Stimulated activated CD8-positive, alpha-beta memory T cell treated with anti-CD3 and anti-CD28 coated beads, Interleukin-15, amount 100 ng/mL, for 1 hour (primary cell): Measurements from ENCODE around the gene TNFRSF14.

ENCODE experiments used
- DNase-seq: peaks from one replicate; pipeline ENCODE4 v3.0.0-alpha.2; 2020; ENCODE audit warnings: low read depth

TNFRSF14 gene

DNA sequence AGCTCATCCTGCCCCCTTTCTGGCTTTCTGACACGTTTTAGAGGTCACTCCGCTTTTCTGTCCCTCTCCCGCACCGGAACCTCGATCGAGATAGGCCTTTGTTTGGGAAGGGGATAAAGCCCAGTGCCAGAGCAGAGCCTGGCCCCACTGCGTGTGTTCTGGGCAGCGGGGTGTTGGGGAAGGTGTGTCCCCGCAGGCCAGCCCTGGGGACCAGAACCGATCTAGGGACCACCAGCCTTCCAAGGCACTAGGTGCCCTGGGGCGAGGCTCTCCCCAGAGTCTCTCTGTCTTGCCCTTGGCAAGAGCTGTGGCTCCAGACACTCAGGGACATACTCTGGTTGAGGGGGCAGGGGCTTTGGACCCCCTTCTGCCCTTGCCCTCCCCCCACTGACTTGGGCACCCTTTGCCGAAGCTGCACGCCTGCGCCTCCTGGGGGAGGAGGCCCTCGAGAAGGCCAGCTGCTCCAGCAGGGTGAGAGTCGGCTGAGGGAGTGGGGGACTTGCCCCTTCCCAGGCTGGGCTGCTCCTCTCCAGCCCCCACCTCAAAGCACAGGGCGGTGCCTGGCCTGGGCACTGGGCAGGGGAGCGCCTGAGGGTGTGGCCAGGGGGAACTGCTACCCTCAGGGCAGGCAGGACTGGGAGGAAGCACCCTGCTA is 46.8 kb downstream of the TNFRSF14 start:
- DNase-seq = no peak

DNA sequence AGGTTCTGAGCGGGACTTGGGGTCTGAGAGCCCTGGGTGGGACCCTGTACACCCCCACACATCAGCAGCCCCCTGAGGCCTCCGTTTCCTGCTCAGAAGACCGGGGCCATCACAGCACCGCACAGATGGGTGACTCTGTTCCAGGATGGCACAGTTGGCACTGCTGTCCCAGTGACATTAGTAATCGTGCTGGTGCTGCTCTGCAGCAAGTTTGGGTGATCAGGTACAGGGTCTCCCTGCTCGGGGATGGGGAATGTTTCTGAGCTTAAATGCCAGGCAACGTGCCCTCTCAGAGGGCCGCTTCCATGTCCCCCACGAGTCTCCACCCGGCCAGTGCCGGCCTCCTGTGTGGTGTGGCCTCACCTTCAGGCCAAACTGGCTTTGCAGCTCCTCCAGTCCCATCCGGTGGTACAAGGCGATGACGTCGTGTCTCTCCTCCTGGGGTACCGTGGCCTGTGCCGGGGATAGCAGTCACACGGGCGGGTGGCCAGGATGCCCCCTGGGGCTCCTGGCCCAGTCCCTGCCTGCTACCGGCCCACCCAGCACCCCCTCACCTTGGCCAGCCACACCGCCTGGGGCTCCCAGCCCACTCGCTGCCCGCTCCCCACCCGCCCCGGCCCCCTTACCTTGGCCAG is 47.5 kb downstream of the TNFRSF14 start:
- DNase-seq = no peak

DNA sequence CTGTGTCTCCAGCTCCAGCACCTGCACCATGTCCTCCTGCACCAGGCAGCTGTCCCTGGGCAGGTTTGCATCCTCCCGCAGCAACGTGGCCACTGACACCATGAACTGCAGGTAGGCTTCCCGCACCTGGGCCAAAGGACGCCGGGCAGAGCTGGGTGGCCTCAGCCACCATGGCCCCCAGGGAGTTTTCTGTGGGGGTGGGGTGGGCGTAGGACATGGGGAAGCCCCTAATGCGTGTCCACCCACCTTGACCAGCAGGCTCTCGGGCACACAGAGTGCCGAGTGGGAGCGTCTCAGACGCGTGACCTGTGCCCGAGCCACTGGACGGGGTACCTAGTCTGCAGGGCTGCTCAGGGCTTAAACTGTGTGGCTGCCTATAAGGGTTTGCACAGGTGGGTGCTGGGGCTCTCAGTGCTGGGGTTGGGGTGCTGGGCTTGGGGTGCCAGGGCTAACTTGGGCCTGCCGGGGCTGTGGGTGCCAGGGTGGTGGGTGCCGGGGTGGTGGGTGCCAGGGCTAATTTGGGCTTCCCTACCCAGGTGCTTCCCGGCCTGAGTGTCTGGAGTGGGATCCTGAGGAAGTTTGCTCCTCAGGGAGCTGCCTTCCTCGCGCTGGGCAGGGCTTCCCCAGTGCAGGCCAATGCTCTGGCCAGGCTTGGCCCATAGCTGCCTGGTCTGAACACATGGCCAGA is 48.1 kb downstream of the TNFRSF14 start:
- DNase-seq = no peak

DNA sequence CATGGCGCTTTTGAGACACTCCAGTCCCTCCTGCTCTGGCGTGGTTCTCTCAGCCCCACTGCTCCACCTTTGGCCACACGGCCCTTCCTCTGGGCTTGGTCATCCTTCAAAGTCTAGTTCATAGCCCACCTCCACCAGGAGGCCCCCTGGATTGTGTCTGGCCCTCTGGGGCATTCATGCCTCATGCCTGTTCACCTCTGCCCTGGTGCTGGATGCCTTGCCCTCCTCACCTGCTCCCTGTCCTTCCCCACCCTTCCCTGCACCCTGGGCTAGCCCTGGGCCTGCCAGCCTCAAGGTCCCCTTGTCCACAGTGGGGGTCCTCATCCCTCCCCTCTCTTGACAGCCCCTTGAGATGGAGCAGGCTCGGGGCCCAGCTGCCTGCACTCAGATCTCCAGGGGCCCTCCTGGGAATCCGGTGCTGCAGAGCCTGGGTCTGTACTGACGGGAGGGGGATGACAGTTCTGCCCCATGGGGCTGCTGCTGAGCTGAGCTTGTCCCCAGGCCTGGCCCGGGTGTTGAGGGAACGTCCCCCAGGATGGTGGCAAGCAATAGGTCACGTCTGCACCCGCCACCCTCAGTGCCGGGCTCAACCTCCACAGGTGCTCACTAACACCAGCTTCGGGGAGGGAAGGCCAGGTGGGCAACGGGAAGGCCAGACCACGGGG is 48.8 kb downstream of the TNFRSF14 start:
- DNase-seq = no peak

DNA sequence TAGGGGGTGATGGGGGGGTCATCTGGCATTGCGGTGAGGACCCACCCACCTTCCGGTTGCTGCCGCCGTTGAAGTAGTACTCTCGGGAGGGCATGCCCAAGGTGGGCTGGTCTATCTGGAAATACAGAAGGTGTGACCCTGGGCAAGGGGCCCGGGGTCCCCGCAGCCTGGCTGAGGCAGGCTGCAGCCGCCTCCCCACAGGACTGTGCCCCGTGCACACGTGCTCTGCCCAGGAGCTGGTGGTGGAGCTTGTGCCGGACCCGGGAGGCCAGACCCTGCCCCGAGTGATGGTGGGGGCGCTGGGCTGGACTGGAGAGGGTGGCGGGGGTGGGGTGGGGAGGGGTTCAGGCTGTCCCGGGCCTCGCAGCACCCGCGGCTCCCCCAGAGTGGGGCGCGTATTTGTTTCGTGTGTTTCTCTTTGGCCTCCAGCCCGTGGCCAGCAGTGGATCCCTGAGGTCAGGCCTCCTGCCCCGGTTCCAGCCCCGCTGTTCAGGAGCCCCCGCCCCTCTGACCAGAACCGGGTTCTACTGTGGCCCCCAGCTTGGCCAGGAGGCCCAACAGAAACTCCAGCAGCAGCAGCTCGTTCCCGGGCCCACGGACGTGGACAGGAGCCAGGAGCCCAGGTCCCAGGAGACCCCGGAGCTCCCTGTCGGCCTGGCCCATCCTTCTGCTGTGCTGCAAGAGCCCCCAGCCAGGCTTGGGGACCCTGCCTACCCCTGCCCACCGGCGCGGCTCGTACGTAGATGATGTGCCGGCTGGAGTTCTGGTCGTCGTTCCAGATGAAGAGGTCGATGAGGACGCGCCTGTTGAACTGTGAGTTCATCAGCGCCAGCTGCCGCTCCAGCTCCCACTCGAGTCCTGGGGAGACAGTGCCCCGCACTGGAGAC is 49.6 kb downstream of the TNFRSF14 start:
- no peak for DNase-seq

- DNase-seq = no peak
These were observed 50.3 kb downstream of the TNFRSF14 start for GRCh38 chr1:2606396-2606880.

DNA sequence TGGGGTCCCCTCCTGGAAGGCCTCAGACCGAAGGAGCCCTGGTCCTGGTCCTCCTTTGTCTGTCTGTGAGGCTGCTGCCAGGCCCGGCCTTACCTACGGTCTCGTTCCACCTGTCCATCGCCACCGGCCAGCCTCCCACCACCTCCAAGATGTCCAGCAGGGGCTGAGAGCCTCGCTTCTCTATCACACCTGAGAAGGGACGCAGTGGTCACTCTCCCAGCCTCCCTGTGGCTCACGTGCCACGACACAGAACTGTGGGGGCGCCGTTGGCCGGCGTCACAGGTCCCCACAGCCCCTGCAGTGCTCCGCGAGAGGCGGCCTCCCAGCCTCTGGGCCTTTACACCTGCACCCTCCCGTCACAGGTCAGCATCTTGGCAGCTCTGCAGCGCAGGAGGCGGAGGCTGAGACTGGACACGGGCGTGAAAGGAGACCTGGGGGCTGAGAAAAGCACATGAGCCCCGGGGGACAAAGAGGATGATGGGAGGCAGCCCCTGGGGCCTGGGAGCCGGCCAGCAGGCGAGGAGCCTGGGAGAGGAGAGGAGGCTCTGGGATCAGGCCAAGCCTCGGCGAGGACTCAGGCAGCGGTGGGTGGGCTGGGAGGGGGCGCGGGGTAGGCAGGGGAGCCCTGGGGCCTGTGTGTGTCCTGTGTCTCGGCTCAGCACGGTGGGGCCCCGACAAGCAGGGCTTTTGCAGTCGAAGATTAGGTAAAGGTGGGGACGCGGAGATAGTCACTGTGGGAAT is 50.9 kb downstream of the TNFRSF14 start:
- no peak for DNase-seq

- no peak for DNase-seq
These were observed 51.5 kb downstream of the TNFRSF14 start for GRCh38 chr1:2607641-2608091.

- no peak for DNase-seq
These were observed 53.3 kb downstream of the TNFRSF14 start for GRCh38 chr1:2609319-2610035.

GRCh38 chr1:2610036-2610959 is 54.1 kb downstream of the TNFRSF14 start:
- no peak for DNase-seq

- DNase-seq = no peak
These were observed 54.9 kb downstream of the TNFRSF14 start for GRCh38 chr1:2611031-2611501.

DNA sequence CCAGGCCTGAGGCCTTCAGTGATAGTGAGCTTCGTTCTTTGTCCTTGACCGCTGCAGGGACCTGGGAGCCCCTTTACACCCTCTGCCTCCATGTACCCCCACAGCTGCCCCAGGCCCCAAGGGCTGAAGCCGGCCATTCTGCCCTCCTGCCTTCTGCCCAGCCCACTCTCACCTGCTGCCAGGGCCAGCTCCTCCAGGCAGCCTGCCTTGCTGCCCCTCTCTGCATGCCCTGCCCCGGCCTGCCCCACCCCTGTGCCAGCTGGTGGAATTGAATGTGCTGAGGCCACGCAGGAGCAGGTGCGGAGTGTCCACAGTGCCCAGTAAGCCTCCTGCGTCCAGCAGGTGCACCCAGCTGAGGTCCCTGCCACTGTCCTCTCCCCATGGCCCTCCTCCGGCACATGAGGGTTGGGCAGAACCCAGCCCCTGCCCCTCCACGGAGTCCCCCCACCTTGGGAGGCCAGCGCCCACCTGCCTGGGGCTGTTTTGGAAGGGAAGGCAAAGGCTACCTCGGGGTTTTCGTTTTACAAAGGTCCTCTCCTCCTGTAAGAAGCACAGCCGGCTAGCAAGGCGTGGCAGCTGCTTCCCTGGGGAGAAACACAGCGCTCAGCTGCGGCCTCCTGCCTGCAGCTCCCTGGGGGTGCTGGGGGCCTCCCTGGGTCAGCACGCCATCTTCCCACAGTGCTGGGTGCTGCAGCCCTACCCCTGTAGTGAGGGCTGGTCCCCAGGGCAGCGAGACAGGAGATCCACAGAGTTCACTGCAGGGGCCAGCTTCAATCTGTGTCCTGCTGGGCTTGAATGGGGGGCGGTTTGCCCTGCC is 55.7 kb downstream of the TNFRSF14 start:
- no peak for DNase-seq

DNA sequence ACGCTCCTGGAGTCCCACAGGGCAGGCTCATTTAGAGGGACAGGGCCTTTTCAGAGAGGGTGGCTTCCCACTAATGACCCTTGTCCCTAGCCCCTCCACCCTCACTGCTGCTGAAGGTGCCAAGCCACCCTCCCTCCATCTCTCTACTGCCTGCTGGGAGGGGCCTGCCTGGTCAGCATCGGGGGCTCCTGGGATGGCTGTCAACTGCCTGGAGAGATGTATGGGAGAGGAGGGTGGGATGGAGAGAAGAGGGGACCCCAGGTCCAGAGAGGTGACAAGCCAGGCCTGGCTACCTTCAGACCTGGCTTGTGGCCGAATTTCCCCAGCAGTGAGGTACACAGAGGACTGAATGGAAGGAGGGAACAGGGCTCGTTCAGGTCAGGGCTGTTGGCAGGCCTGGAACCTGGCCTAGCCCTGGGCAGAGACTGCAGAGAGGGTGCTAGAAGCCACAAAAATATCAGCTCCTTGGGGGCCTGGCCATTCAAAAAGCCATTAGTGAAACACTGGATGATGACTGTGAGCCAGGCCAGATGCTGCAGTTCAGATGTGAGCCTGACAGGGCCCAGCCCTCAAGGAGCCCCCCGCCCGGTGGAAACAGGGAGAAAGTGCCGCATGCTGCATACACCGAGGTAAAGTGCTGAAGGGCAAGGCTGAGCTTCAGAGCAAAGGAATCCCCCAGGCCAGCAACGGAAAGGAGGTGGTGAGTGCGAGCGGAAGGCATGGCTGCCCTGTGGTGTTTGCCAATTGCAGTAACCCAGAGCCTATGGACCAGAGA is 56.6 kb downstream of the TNFRSF14 start:
- DNase-seq = no peak
